Endothelial cell of hepatic sinusoid (primary cell): Measurements from ENCODE around the gene CSTF2T.

Experiments used
- in situ Hi-C: cut with HindIII; loops from 2 replicates; pipeline ENCODE4 v1.10.0; 2017; ENCODE audit warnings: low sequenced_read_pairs

CSTF2T gene

GRCh38 chr10:51699475-51700227, at the start of gene CSTF2T:
CSTF2T (minus strand) TSS chr10:51699595; CDS start chr10:51699549, 46 bp downstream.
- in situ Hi-C loops, result no loop called here

GRCh38 chr10:51748959-51749358, 49.6 kb upstream of the CSTF2T start:
- in situ Hi-C loops, result no loop called here

GRCh38 chr10:51747216-51747615, 47.8 kb upstream of the CSTF2T start:
- in situ Hi-C loops, result no loop called here

- in situ Hi-C loops, result no loop called here
These were observed 46.0 kb upstream of the CSTF2T start for GRCh38 chr10:51745397-51745796.

GRCh38 chr10:51744235-51745000, 45.0 kb upstream of the CSTF2T start:
- in situ Hi-C loops, result no loop called here

- in situ Hi-C loops, result no loop called here
These were observed 43.8 kb upstream of the CSTF2T start for GRCh38 chr10:51743146-51743545.

- in situ Hi-C loops, result no loop called here
These were observed 33.7 kb upstream of the CSTF2T start for GRCh38 chr10:51733057-51733456.

- in situ Hi-C loops, result no loop called here
These were observed 30.6 kb upstream of the CSTF2T start for GRCh38 chr10:51729822-51730555.

- in situ Hi-C loops, result no loop called here
These were observed 24.6 kb upstream of the CSTF2T start for GRCh38 chr10:51724038-51724437.

GRCh38 chr10:51718804-51719291, 19.5 kb upstream of the CSTF2T start:
- in situ Hi-C loops, result no loop called here

GRCh38 chr10:51716981-51717380, 17.6 kb upstream of the CSTF2T start:
- in situ Hi-C loops, result no loop called here

- in situ Hi-C loops, result no loop called here
These were observed 12.1 kb upstream of the CSTF2T start for GRCh38 chr10:51711519-51711891.

- in situ Hi-C loops, result no loop called here
These were observed 10.1 kb upstream of the CSTF2T start for GRCh38 chr10:51709324-51709972.

GRCh38 chr10:51708609-51709008, 9.2 kb upstream of the CSTF2T start:
- in situ Hi-C loops, result no loop called here

- in situ Hi-C loops, result no loop called here
These were observed 8.5 kb upstream of the CSTF2T start for GRCh38 chr10:51707821-51708424.

GRCh38 chr10:51707392-51707791, 8.0 kb upstream of the CSTF2T start:
- in situ Hi-C loops, result no loop called here

GRCh38 chr10:51706225-51706624, 6.8 kb upstream of the CSTF2T start:
- in situ Hi-C loops, result no loop called here

- in situ Hi-C loops, result no loop called here
These were observed 6.4 kb upstream of the CSTF2T start for GRCh38 chr10:51705774-51706173.

GRCh38 chr10:51700228-51700817, 928 bp upstream of the CSTF2T start:
- in situ Hi-C loops, result no loop called here

- in situ Hi-C loops, result no loop called here
These were observed 285 bp downstream of the CSTF2T start for GRCh38 chr10:51699145-51699474.
